H1 (cell line): Measurements from ENCODE around the gene TAF7. TPM values are rescaled to one million over a fixed set of nuclear protein-coding genes. Genes with fewer than 3 reads are reported as not detected.

Experiments used
- BCL11A ChIP-seq, 2 experiments: IDR thresholded peaks; one replicate each; pipeline ENCODE4 v1.6.1; 2011; ENCODE audit warnings: low read depth in 2 of 2, low read length in 2 of 2, mild to moderate bottlenecking in 2 of 2
- GTF2F1 ChIP-seq: IDR thresholded peaks from 2 replicates; pipeline ENCODE4 v1.6.1; 2012; ENCODE audit warnings: low read depth, low read length, improper control_type of control experiment, borderline replicate concordance
- NANOG ChIP-seq: IDR thresholded peaks from 2 replicates; pipeline ENCODE4 v1.6.1; 2011; ENCODE audit warnings: low read length, low read depth, mild to moderate bottlenecking, inconsistent platforms; ENCODE audit not compliant: insufficient read depth, poor library complexity, severe bottlenecking
- SP1 ChIP-seq: IDR thresholded peaks from 2 replicates; pipeline ENCODE4 v1.6.1; 2011; ENCODE audit warnings: low read depth, low read length
- polyA plus RNA-seq, 7 experiments: library from polyadenylated mRNA; depleted of rRNA in 3 of 7; stranded (reverse) in 5 of 7; unstranded in 2 of 7; fragments of >200 nt in 5 of 7; fragments of 200-250 nt in 2 of 7; gene quantifications; 1 replicate in 5 of 7; 2 replicates in 1 of 7; 4 replicates in 1 of 7; pipeline versions ENCODE4 v1.2.1 to v1.2.3, GENCODE V29; 2011 to 2013; ENCODE audit warnings: missing spikeins in 2 of 7, mixed read lengths in 2 of 7
- total RNA-seq: library from RNA; stranded (reverse); fragmentation: NEBNext Ultra II Directional; extraction: Animal tissue kit (Norgen Biotek cat#: 25700); gene quantifications from 2 replicates; pipeline ENCODE4 v1.2.1, GENCODE V29; 2021

TAF7 gene
- total and polyA plus RNA-seq, 2 of the 8 experiments (the other 6 are each of a cell fraction or from before 2014, with no cell fraction given): 29.8 to 101 TPM

DNA sequence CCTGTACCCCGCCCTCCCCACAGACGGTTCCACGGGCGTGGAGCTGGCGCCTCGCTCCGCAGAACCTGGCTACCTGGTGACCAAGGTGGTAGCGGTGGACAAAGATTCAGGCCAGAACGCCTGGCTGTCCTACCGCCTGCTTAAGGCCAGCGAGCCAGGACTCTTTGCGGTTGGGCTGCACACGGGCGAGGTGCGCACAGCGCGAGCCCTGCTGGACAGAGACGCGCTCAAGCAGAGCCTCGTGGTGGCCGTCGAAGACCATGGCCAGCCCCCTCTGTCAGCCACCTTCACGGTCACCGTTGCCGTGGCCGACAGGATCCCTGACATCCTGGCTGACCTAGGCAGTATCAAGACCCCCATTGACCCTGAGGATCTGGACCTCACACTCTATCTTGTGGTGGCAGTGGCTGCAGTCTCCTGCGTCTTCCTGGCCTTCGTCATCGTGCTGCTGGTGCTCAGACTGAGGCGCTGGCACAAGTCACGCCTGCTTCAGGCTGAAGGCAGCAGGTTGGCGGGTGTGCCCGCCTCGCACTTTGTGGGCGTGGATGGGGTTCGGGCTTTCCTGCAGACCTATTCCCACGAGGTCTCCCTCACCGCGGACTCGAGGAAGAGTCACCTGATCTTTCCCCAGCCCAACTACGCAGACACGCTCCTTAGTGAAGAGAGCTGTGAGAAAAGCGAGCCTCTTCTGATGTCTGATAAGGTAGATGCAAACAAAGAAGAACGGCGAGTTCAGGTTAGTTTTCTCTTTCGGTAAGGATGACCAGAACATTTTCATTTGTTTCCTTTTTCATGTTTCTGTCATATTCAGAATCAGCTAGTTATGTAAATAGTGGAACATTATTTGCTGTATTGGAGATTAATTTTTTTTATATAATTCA is 45.7 kb upstream of the TAF7 start (continued):
- TF ChIP-seq NANOG: no peak
- no peak for TF ChIP-seq GTF2F1
- TF ChIP-seq BCL11A (IDR thresholded peaks at IDR 0.05; ENCODE audit: low read depth in 2 of 2, low read length in 2 of 2): no peak
- no peak for TF ChIP-seq SP1
- TF ChIP-seq, all 59 proteins: peak for 0
